HG03460 (cell line): ENCODE results near the gene HNRNPR.

ENCODE experiments used
- ATAC-seq: cut with Tn5 transposase; IDR thresholded peaks from one replicate; pipeline ENCODE4 v1.9.1; 2021; ENCODE audit not compliant: unreplicated experiment

The HNRNPR gene

DNA sequence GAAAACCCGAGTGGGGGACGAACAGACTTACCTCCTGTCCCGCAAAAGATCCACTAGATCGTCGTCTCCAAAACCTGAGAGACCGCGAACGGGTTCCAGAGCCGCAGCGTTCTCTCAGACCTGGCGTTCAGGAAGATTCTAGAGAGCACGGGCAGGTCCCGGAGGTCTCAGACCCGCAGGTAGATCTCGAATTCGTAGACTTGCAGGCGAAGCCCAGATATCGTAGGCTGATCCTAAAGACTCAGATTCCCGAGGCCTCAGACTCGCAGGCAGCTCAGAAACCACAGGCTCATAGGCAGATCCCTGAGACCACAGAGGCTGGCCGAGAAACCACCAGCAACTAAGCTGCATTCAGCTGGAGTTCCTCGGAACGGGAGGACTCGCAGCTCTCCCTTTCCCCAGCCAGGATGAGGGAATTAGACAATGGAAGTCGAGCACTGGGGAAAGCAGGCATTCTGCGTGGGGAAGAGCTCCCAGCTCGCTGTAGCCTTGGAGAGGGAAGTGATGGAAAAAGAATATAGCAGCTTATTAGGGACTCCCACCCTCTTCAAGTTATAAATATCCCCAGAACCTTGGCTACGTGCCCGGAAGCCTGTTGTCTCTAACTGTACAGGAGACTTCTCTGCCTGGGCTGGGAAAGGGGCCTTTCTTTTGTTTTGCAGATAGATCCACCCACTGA is 25.4 kb upstream of the HNRNPR start, which contains the start of gene ZNF436:
TSS of gene ZNF436 (minus strand) at position 502 of the 679 bp plus-strand sequence. CDS start 1,831 bp downstream, outside the sequence.
- no peak for ATAC-seq

DNA sequence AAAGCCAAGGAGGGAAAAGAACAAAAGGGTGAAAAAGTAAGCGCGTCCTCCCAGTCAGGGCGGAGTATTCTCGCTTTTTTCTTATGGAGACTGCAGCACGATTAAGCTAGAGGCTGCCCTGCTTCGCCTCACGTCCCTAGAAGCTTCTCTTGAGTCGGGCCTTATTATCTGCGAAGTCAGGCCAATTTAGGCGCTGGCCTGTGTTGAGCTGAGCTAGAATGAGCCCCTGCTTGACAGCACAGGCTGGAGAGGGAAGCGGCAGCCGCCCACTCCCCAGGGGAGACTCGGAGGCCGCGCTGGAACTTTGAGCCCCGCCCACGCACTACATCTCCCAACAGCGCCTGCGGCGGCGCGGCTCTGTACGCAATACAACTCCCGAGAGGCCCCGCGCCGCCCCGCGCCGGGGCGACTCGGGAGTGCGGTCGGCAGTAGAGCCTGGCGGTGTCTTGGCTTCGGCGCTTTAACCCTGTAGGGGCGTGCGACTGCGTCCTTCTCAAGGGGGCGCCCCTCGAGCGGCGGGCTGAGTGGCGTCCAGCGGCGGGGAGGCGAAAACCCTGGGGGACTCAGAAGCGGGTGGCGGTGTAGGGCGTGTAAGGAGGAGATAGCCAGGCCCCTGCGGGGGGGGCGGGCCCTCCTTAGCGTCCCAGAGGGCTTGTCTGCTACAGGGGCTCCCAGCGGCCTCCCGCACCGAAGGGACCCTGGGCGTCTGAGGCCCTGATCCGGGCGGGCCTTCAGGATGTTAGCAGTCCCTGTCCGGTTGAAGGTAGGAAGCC is 24.7 kb upstream of the HNRNPR start:
- ATAC-seq = peak; percentile 64

DNA sequence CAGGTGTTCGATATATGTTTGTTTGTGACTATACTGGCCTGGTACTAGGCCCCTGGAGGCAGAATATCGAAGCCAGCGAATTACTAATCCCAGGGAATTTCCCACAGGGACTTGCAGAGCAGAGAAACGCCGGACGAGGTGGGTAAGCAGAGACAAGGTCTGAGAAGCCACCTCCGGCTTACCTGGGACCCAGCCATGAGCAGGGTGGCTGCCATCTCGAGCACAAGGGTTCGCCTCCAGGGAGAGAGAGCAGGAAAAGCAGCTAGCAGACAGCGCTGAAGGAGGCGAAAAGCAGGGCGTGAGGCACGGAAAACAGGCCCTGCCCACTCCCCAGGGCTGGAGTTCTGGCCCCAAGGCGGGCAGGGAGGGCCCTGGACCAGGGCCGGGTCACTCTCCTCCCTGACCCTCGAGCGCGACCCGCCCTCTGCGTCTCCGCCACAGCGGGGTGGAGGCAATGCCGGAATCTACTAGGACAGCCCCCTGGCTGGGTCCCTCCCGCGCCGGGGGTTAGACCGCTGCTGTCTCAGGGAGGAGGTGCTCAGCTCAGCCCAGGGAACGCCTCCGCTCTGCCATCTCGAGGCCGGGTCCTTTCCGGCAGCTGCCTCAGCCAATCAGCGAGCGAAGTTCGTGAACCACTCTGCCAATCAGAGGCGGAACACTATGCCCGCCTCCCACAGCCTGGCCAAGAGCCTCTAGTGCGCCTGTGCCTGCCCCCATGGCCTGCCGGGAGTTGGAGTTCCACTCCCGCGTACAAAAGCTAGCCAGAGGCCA is 23.9 kb upstream of the HNRNPR start:
- peak; percentile 87 for ATAC-seq

DNA sequence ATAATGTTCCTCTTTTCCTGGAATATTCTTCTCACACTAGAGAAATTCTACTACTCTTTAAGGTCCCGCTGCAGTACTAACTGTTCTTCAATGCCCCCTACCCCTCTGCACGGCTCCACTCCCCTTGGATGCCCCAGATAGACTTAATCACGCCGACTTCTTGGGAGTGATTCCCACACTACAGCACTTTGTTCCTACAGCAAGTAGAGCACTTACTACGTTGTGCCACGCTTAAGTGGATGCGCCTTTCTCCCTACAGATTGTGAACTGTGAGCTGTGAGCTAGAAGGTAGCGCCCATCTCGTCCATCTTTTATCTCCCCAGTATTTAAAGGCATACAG is 23.3 kb upstream of the HNRNPR start:
- no peak for ATAC-seq

DNA sequence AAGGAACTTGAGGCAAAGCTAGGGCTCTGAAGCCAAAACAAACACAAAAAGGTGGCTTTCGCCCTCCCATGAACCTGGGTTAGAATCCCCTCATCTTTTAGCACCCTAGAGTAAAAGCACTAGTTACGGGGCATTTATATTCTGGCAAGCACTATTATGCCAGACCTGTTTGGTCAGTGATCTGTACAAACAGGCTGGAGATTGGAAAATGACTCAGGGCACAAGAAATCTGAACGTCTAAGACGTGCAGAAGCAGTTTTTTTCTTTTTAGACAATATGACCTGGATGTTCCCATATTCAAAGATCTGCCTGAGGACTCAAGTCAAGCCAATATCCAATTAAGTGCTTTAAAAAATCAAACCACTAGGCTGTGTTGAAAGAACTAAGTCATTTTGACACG is 22.5 kb upstream of the HNRNPR start:
- ATAC-seq = no peak

DNA sequence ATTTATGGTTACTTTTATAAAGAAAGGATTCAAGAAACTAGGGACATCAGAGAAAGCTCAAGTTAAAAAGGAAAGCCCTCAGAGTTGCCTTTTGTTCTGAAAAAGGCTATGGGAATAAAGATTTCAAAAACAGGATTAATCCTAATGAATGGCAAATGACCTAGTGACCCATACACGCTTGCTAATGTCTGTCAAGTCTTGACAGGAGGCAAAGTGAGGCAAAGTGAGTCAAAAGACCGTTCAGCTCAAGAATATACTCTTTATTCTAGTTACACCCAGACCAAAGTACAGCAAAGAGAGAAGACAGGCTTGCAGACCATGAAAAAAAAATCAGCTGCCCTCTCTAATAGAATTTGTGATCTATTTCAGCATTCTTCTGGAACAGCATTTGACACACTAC is 22.1 kb upstream of the HNRNPR start:
- ATAC-seq = no peak

DNA sequence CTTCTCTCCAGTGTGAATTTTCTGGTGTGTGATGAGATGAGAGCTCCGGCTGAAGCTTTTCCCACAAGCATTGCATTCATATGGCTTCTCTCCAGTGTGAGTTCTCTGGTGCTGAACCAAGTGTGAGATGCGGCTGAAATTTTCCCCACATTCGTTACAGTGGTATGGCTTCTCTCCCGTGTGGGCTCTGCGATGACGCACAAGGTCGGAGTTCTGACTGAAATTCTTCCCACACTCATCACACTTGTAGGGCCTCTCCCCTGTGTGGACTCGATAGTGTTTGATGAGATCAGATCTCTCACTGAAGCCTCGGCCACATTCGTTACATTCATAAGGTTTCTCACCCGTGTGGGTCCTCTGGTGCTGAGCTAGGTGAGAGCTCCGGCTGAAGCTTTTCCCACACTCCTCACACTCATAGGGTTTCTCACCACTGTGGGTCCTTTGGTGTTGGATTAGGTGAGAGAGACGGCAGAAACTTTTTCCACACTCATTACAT is 18.2 kb upstream of the HNRNPR start:
- ATAC-seq = no peak

DNA sequence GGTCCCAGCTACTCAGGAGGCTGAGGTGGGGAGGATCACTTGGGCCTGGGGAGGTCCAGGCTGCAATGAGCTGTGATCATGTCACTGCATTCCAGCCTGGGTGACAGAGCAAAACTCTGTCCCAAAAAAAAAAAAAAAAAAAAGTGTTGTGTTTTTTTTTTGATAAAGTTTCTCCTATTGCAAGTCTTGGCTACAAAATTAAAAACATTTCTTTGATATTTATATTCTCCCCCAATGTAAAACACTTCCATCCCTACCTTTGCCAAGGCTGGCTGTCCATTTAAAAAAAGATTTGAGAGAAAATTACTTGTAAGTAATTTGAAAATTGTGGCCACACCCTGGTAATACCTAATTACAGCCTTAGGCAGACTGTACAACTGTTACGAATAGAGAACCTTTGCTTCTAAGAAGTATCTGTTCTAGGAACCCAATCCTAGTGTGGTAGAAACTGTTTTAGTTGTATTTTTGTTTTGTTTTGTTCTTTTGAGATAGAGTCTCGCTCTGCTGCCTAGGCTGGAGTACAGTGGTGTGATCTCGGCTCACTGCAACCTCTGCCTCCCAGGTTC is 14.3 kb upstream of the HNRNPR start:
- ATAC-seq = no peak

DNA sequence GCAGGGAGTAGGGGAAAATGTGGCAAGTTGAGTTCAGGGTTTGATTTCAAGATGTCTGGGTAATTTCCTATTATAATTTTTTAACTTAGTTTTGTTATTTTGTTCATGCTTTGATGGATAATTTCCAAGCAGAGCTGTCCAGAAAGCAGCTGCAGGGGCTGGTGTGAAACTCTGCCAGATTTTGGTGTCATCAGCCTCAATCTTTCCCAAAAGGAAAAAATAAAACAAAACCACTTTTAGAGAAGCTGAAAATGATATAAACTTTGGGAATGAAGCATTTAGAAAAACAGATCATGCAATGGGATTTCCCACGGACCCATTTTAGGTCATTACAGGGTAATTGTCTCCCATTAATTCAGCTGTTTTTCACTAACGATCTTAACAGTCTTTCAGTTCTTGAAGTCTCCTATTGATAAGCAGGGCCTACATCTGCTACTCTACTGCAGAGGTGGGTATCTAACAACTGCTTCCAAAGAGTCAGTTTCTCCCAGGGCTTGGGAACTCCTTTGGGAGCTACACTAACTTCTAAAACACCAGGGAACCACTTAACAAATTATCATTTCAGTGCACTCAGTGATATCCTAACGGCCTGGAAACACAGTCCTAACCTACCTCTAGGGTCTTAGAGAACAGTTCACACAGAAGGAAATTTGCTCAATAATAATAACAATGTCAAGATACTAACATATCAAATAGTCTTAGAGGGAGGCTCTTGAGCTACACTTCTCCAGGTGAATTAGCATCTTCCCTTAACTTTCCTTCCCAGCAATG is 13.2 kb upstream of the HNRNPR start:
- no peak for ATAC-seq

DNA sequence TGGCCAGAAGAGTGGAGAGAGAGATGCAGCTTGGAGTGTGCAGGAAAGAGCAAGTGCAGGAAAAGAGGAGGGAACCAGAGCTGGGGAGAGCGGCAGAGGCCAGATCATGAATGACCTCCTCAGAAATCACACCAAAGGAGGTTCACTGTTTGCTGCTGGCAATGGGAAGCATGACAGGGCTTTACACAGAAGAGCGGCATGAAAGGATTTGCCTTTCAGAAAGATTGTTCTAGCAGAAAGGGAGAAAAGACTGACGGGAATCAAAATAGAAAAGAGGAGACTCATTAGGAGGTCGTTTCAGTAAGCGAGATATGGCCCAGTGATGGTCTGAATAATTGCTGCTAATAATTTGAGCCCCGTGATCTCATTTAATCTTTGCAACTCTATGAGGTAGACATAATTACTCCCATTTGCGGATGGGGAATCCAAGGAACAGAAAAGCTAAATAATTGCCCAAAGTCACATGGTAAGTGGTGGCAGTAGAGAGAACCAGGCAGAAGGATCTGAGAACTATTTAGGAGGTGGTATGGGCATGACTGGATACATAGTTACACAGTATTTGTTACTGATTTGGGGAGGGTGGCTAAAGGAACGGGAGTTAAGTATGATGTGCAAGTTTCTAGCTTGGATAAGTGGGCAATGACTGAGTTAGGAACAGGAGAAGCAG is 12.5 kb upstream of the HNRNPR start:
- ATAC-seq = no peak

DNA sequence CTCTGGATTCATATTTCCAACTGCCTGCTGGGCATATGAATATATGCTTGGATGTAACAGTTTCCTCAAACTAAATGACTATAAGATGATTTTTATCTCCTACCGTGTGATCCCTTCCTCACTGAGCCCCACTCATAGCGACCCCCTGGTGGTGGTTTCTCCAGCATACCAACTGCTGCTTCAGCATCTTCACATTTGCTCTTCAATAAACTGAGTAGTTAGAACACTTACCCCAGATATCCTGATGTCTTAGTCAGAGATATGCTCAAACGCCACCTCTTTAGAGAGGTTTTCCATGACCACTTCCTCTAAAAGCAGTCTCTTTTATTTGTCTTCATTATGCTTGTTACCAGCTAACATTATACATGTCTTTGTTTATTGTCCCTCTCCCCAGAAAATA is 10.2 kb upstream of the HNRNPR start:
- no peak for ATAC-seq

DNA sequence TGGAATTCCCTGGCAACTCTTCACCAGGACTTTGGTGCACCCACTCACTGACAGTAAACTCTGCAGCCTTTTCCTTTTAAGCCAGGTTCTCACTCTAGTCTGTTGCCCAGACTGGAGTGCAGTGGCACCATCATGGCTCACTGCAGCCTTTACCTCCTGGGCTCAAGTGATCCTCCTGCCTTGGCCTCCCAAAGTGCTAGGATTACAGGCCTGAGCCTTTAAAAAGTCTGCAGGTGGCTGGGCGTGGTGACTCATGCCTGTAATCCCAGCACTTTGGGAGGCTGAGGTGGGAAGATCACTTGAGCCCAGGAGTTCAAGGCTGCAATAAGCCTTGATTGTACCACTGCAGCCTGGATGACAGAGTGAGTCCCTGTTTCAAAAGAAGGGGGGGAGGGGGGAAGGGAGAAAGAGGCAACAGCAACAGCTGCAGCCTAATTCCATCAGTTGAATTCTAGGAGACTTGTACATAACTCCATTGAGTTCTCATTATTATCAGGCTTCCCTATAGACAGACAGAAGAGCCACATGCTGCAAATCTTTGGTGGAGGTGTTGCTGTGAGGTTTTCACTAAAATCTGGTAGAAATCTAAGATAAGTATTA is 8.1 kb upstream of the HNRNPR start:
- ATAC-seq = no peak

DNA sequence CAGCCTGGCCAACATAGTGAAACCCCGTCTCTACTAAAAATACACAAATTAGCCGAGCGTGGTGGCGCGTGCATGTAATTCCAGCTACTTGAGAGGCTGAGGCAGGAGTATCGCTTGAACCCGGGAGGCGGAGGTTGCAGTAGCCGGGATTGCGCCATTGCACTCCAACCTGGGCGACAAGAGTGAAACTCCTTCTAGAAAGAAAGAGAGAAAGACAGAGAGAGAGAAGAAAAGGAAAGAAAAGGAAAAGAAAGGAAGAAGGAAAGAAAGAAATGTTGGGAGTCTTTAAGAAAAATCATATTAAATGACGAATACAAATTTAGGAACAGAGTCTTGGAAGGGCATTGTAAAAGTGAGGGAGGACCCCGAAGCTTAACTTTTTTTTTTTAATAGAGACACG is 1.8 kb upstream of the HNRNPR start:
- no peak for ATAC-seq

DNA sequence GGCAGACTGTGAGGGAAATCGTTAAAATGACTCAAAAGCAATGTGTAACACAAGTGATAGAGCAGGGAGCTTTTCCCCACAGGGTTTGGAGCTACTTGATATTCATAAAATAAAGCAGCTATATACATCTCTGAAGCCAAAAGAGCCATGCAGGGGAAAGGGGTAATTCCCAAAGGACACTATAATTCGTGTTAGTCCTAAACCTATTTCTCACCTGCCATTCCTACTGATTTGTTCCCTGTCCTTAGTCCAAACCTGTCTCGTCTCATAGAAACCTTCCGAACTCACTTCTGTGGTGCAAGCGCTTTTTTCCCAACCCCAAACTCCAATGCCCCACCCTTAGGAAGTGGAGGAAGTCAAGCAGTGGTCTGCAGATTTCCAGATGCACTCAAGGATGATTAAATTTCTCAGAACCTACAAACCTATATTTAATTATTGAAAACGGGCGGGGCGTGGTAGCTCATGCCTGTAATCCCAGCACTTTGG is 946 bp upstream of the HNRNPR start:
- ATAC-seq = no peak

DNA sequence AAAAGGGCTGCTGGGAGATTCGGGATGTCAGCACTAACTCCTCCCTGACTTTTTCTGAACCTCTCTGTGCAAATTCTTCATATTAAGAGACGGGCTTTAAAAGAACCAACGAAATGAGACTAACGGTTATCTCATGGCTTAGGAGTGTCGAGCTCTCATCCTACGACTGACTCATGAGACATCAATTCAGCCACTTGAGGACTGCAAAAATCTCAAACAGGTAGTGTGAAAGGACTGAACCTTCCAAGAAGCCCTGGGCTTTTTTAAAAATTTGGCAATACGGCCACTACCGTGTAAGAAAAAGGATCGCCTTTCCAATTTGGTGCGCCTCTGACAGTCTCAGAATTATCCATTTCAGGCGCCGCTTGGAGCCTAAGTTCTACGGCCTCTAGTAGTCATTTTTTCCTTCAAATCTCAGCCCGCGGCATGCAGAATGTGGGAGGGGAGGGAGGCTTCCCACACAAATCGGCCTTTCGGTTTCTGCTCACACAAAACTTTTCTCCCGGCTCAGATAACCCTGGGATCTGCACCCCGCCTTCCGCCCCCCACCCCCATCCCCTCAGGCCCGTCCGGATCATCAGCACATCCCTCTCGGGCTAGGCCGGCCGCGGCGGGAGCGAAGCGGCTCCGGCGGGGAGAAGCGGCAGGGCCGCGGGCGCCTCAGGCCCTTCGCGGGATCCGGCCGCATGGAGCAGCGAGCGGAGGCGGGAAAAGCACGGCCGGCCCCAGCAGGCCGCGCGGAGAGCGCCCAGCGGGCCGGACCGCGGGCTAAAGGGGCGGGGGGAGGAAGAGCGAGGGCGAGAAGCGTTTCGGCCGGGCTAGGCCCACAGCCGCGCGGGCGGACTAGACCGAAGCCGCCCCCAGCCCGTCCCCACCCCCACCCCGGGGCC is 618 bp downstream of the HNRNPR start:
- peak; percentile 15 for ATAC-seq

DNA sequence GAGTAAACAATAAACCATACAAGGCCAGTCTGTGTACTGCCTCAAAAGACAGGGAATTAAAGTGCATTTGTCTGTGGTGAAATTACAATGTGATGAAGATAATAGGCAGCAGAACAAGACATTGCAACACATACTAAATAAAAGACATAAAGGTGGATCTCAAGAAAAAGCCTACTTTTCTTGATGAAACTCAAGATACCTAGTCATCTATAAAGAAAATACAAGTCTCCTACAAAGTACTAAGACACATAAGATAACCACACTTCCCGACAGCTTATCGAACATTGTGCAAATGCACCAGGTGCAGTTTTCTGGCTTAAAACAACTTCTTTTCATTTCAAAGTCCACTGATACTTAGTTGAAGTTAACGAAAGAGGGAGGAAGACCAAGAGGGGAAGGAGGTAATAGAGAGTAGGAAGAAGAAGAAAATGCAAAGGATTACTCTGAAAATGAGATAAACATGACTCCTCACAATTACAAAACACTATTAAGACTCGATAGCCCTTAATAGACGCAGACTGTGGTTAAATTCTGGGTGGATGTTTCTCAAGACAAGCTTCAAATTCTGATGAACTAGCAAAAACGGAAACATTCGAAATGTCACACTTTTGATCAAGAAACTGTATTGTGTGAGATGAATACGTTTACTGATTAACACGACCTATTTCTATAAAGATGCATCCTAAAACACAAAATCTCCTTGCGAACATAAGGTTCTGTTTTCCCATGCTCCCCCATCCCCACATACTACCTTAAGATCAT is 2.0 kb downstream of the HNRNPR start:
- ATAC-seq = no peak

DNA sequence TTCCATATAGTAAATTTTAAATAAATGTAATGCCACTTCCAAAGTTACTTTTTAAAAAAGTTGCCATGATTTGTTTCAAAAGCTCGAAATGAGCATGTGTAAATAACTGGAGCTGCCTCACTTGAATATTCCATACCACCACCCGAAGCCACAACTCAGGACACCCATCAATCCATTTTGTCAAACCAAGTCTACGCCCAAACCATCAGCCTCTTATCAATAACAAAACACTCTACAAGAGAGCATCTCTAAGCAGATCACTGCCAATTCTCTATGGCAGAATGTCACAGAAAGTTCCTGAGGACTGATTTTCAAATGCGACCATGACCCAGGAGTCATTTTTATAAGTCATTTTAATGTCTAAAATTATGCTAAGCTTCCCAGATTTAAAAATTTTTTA is 4.5 kb downstream of the HNRNPR start:
- no peak for ATAC-seq

DNA sequence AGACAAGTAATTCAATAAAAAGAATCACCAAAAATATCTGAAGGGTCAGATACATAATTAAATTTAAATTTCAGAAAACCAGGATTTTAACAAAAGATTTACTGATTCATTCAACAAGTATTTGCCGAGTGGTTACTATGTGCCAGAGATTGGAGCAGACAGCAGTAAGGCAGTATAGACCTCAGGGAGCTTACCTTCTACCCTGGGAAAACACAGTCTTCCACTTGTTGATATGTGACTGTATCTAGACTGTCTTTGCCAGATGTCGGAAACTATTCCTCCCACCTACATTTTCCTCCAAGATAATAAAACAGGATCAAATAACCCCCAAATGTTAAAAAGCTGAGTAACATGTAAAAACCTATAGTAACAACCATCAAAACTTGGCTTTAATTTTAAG is 6.2 kb downstream of the HNRNPR start:
- ATAC-seq = no peak
